ENCODE measurements around the gene DNAJC5. TPM values are rescaled to one million over a fixed set of nuclear protein-coding genes. Genes with fewer than 3 reads are reported as not detected.
"Not testable (repeated sequence)": the region's sequence is repeated elsewhere in the genome, so short reads cannot be mapped to it uniquely, and the experiment has no call there.

The DNAJC5 gene
- total RNA-seq, 2 donors from 2014 or later: 35.7 to 39.0 TPM

DNA sequence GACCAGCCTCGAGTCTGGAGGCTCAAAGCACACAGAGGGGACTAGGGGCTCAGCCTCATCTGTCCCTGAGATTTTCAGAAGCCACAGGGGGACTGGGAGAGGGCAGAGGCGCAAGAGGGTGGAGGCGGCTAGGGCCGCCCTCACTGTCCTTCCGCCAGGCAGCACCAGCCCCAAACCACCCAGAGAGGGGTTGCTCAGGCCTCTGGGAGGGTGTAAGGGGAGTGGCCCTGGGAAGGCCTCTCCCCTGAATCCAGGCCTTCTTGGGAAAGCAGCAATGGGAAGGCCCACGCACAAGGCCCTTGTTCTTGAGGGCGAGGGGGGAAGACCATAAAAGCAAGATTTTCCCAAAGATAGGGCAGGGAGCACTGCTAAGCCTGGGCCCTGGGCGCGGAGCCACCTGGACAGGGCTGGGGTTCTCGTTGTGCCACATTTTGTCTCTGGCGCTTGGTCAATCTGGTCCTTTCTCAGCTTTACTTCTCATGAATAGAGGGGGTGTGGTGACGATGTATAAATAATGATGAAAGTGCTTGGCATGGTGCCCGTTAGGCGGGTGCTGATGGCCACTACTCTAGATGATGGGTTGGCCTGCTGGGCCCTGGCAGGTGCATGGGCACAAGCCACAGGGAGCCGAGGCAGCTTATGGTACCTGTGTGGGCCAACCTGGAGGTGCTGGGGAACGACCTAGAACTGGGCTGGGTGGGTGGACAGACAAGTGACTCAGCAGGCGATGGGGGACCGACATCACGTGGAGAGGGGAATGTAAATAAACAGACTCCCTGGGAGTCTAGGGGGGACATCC, 79.7 kb downstream of the DNAJC5 start:
- Mint-ChIP-seq H3K27ac (peak overlapping the region; percentile 39), H3K4me1 (peaks cover 37% of the 10 kb centered on the region), H3K4me3 (no peak overlapping the region), H3K36me3 (ENCODE audit: low read depth) (peaks cover 9% of the 10 kb centered on the region), H3K27me3 (no peaks in the 10 kb centered on the region)
- H3K9me3 ChIP-seq (ENCODE audit: control insufficient read depth, low read length, poor library complexity, severe bottlenecking): no peaks in the 10 kb centered on the region
- no peak for DNase-seq
- no peak for ATAC-seq

DNA sequence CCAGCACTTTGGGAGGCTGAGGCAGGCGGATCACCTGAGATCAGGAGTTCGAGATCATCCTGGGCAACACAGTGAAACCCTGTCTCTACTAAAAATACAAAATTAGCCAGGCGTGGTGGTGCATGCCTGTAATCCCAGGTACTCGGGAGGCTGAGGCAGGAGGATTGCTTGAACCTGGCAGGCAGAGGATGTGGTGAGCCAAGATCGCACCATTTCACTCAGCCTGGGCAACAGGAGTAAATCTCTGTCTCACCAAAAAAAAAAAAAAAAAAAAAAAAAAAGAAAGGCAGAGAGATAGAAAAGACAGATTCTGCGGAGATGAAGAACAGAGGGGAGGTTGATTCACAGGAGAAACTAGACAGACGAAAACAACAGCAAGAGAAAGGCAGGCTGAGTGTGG, 81.6 kb downstream of the DNAJC5 start:
- DNase-seq; H3K9me3 ChIP-seq (ENCODE audit: control insufficient read depth, low read length, poor library complexity, severe bottlenecking); H3K27me3 Mint-ChIP-seq; ATAC-seq: not testable (repeated sequence)
- Mint-ChIP-seq H3K27ac (peak overlapping the region; percentile 84), H3K4me1 (peaks cover 46% of the 10 kb centered on the region), H3K36me3 (ENCODE audit: low read depth) (peaks cover 11% of the 10 kb centered on the region), H3K4me3 (peak overlapping the region; percentile 76)

DNA sequence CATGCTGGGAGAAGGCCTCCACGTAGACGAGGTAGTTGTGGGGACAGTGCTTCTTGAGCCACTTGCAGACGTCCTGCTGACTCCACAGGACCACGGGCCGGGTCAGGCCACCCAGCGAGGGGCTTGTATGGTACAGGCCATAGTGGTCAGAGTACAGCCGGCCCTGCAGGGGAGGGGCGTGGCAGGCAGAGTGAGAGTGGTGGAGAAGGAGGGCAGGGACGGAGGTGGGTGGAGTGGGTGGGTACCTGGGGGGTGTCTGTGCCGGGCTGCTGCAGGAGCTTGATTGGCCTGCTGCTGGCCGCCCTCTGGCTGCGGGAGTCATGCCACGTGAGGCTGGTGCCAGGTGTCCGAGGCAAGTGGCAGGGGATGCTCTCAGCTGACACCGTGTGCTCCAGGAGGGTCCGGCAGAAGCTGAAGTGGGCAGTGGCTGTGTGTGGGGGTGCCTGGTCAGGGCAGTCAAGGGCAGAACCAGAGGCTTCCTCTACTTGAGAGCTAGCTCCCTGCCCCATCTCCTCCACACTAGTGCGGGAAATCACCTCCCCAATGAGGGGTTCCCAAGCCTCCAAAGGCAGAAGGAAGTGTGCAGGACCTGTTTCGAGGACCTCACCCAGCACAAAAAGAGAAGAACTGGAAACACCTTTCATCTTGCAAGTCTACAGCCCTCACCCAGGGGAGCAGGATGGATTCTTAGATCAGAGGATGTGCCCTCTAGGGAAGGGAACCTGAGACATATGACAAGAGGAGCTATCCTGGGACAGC, 82.2 kb downstream of the DNAJC5 start:
- H3K36me3 Mint-ChIP-seq (ENCODE audit: low read depth): peaks cover 11% of the 10 kb centered on the region
- no peaks in the 10 kb centered on the region for H3K27me3 Mint-ChIP-seq
- peak overlapping the region; percentile 84 for H3K27ac Mint-ChIP-seq
- peak overlapping the region; percentile 96 for H3K4me3 Mint-ChIP-seq
- peaks cover 50% of the 10 kb centered on the region for H3K4me1 Mint-ChIP-seq
- ATAC-seq (no peak), DNase-seq (no peak)
- H3K9me3 ChIP-seq (ENCODE audit: control insufficient read depth, low read length, poor library complexity, severe bottlenecking): no peaks in the 10 kb centered on the region

DNA sequence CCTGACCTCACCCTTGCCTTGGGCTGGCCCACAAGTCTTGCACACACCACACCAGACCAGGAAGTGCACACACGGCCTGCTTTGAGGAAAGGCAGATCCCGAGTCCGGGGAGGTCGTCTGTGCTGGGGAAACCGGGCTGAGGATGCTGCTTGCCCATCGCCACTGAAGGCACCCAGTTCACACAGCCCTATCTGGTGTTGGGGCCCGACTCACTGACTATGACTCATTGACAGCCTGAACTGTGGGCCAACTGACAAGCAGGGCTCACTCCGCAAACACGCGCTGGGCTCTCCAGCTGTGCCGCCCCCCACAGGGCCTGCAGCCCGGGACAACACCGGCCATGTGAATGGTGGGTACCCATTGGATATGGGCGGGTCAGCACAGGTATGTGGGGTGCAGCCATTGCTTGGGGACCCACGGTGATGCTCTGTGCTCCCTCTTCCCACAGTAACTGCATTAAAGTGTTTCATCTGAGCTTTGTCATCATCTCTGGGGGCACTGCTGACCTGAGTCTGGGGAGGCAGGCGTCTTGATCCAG, 82.9 kb downstream of the DNAJC5 start:
- Mint-ChIP-seq H3K4me3 (peak overlapping the region; percentile 96), H3K36me3 (ENCODE audit: low read depth) (peaks cover 11% of the 10 kb centered on the region), H3K4me1 (peaks cover 54% of the 10 kb centered on the region), H3K27me3 (no peaks in the 10 kb centered on the region), H3K27ac (peak overlapping the region; percentile 84)
- H3K9me3 ChIP-seq (ENCODE audit: control insufficient read depth, low read length, poor library complexity, severe bottlenecking): no peaks in the 10 kb centered on the region
- DNase-seq (no peak), ATAC-seq (peak; percentile 20)

DNA sequence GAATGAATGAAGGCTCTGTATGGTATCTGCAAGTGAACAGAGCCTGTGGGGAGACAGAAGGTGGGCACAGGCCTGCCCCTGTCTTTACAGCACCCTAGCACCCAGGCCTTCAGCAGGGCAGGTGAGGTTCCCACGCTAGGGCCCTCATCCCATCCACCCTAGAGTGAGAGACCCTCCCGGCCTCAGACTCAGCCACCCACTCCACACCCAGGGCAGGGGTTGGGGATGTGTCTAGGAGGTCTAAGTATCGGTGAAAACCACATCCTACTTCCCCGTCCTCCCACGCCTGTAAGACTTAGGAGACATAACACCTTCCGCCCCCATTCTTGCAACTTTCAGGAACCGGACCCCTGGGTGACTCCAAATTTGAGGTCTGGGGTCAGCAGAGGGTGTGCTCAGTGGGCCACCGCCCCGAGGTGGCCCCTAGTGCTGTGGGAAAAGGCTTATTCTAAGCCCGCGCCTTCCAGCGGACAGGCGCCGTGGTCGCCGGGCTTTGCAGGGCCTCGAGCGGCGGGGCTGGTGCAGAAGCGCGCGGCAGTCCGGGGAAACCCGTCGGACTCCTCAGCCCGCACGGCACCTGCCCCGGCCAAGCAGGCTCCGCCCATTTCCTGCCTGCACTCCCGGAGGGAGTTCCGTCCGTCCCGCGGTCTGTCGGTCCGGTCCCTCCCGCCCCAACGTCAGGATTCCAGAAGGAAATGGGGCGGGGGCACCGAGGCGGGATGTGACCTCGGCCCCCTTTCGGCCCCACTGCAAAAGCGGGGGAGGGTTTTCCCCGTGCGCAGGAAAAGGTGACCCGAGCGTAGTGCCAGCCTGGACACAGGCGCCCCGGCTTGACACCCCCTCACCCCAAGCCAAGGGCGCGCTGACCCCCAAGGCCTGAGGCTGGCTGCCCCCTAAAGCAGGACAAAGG, 83.6 kb downstream of the DNAJC5 start:
- peak overlapping the region; percentile 84 for H3K27ac Mint-ChIP-seq
- H3K4me3 Mint-ChIP-seq: peak overlapping the region; percentile 96
- peaks cover 51% of the 10 kb centered on the region for H3K4me1 Mint-ChIP-seq
- peak in 2 of 3 donors; percentile 38 to 45 for DNase-seq
- H3K27me3 Mint-ChIP-seq: no peaks in the 10 kb centered on the region
- ATAC-seq: no peak
- H3K36me3 Mint-ChIP-seq (ENCODE audit: low read depth): peaks cover 9% of the 10 kb centered on the region
- H3K9me3 ChIP-seq (ENCODE audit: control insufficient read depth, low read length, poor library complexity, severe bottlenecking): no peaks in the 10 kb centered on the region

DNA sequence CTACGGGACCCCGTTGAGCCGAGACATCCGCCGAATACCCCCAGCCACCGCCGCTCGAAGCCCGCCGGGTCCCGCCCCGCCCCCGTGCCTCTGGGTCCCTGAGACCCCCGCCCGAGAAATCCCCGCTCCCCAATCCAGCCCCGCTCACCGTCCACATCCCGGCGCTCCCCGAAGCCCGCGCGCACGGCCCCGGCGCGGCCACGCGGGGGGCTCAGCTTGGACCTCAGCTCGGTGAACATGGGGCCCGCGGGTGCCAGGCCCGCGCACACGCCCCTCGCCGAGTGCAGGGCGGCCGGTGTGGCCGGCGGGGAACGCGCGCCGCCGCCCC, 84.3 kb downstream of the DNAJC5 start:
- Mint-ChIP-seq H3K4me3 (peak overlapping the region; percentile 96), H3K4me1 (peaks cover 48% of the 10 kb centered on the region), H3K27ac (no peak overlapping the region), H3K36me3 (ENCODE audit: low read depth) (peaks cover 7% of the 10 kb centered on the region), H3K27me3 (no peaks in the 10 kb centered on the region)
- no peaks in the 10 kb centered on the region for H3K9me3 ChIP-seq (ENCODE audit: control insufficient read depth, low read length, poor library complexity, severe bottlenecking)
- ATAC-seq (no peak), DNase-seq (no peak)

DNA sequence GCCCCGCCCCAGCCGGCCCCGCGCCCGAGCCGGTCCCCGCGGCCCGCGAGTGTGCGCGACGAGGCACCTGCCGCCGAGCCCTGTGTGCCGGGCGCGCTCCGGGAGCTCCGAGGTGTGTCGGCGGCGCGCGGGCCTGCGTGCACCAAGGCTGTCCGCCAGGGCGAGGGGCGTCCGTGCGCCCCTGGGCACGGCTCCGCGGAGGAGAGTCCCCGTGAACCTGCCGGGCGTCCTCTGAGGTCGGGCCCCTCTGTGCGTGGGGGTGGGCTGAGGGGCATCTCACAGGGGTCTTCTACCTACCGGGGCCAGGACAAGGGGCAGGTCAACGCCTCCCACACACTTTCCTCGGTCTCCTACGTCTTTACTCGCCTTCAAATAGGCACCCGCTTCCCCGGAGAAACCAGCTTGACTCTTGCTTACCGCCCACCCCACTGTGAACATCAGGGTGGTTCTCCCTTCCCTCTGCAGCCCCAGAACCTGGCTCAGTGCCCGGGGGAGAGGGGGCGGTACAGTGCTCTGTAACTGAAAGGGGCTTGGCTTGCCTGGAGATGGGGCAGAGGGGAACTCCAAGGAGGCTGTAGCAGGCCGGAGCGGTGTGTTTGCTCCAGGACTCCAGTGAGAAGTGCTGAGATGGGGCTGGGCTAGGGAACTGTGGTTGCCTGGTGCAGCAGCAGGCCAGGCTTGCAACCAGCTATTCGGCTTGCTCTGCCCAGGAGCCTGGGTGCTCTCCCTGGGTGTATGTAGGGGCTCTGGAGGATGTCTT, 84.8 kb downstream of the DNAJC5 start, which contains the start of gene SAMD10:
Gene SAMD10, minus strand, starts transcription at position 86 of the 760 bp plus-strand sequence. CDS start 175 bp downstream, outside the sequence.
- H3K36me3 Mint-ChIP-seq (ENCODE audit: low read depth): peaks cover 11% of the 10 kb centered on the region
- H3K27ac Mint-ChIP-seq: peak within 1 kb of the TSS; percentile 92

DNA sequence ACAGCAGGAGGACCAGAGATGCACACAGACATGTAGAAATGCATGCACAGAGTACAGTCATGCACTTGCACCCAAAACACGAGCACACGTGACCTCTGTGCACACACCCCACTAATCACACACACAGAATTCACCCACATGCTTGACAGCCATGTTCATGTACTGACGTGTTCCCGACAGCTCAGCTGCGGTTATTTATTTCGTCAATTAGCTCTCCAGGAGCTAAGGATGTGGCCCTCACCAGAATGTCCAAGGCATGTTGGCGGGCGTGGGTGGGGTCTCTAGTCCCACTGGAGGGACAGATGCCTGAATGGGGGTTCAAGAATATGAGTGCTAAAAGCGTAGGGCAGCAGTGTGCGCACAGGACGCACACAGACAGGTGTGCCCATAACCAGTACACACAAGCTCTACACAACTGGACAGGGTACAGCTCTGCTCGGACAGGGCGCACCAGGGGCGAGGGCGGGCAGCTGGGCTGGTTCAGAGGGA, 85.4 kb downstream of the DNAJC5 start:
- Mint-ChIP-seq H3K27ac (peak overlapping the region; percentile 92), H3K36me3 (ENCODE audit: low read depth) (peaks cover 13% of the 10 kb centered on the region), H3K4me3 (peak overlapping the region; percentile 96), H3K27me3 (no peaks in the 10 kb centered on the region), H3K4me1 (peaks cover 52% of the 10 kb centered on the region)
- no peak for DNase-seq
- ATAC-seq: peak; percentile 55
- no peaks in the 10 kb centered on the region for H3K9me3 ChIP-seq (ENCODE audit: control insufficient read depth, low read length, poor library complexity, severe bottlenecking)

More for the DNA sequence above, 84.8 kb downstream of the DNAJC5 start, which contains the start of gene SAMD10:
- H3K9me3 ChIP-seq (ENCODE audit: control insufficient read depth, low read length, poor library complexity, severe bottlenecking): no peaks in the 10 kb centered on the region
- Mint-ChIP-seq H3K4me1 (peaks cover 52% of the 10 kb centered on the region), H3K27me3 (no peaks in the 10 kb centered on the region), H3K4me3 (peak within 1 kb of the TSS; percentile 96)
- ATAC-seq: peak; percentile 42
- DNase-seq: peak; percentile 55 to 61 (median 60)

DNA sequence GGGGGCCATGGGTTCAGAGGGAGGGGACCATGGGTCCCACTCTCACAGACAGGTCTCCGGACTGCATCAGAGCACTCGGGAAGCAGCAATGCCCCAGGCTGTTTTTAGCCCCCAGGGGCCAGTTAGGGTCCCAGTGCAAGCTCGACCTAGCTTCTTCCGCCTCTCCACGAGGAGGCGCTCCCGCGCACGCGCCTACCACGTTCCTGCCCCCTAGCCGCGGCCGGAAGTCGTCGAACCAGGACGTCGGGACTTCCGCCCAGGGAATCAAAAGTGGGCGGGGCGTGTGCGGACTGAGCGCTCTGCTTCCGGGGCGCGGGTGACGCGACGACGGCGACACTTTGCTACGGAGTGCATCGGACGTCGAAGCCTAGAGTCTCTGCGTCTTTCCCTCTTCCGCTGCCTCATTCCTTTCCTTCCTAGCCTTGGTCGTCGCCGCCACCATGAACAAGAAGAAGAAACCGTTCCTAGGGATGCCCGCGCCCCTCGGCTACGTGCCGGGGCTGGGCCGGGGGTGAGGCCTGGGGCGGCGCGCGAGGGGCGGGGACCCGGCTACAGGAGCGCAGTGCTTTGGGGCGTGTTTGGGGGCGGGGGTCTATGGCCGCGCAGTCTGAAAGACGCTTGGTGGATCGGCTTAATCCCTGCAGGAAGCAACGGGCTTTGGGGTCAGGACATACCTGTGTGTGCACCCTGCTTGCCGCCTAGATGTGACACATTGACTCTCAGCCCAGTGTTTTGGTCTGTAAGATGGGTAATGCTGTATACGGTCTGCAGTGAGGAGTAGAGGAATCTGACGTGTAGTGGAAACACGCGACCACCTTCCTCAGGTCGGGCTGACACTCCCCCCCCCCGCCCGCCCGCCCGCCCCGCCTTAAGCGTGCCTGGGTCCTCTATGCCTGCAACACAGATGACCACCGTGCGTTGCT, 86.1 kb downstream of the DNAJC5 start, which contains the start of gene PRPF6:
Gene PRPF6, plus strand, starts transcription at position 327 of the 923 bp plus-strand sequence. Its CDS starts 114 bp downstream, at position 441.
- Mint-ChIP-seq H3K4me3 (peak within 1 kb of the TSS; percentile 96), H3K4me1 (peaks cover 52% of the 10 kb centered on the region), H3K36me3 (ENCODE audit: low read depth) (peaks cover 10% of the 10 kb centered on the region), H3K27ac (peak within 1 kb of the TSS; percentile 92), H3K27me3 (no peaks in the 10 kb centered on the region)
- ATAC-seq: peak; percentile 73
- H3K9me3 ChIP-seq (ENCODE audit: control insufficient read depth, low read length, poor library complexity, severe bottlenecking): no peaks in the 10 kb centered on the region
- peak; percentile 91 to 94 (median 93) for DNase-seq

DNA sequence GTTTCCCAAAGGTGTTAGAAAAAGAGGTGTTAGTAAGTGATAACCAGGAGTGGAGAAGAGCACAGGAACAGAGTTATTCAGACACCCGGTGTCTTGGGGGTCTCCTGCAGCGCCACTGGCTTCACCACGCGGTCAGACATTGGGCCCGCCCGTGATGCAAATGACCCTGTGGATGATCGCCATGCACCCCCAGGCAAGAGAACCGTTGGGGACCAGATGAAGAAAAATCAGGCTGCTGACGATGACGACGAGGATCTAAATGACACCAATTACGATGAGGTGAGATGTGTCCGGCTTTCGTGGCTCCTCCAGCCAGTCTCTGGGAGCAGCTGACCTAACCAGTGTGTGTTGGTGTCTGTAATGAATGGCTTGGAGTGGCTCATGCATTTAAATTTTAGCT, 88.0 kb downstream of the DNAJC5 start:
- H3K36me3 Mint-ChIP-seq (ENCODE audit: low read depth): peaks cover 10% of the 10 kb centered on the region
- H3K4me3 Mint-ChIP-seq: peak overlapping the region; percentile 78
- no peak for ATAC-seq
- no peaks in the 10 kb centered on the region for H3K27me3 Mint-ChIP-seq
- peaks cover 39% of the 10 kb centered on the region for H3K4me1 Mint-ChIP-seq
- DNase-seq: no peak
- no peak overlapping the region for H3K27ac Mint-ChIP-seq
- no peaks in the 10 kb centered on the region for H3K9me3 ChIP-seq (ENCODE audit: control insufficient read depth, low read length, poor library complexity, severe bottlenecking)
